Measurements from ENCODE around the gene EYS. TPM values are rescaled to one million over a fixed set of nuclear protein-coding genes. Genes with fewer than 3 reads are reported as not detected.

The EYS gene
- total RNA-seq, 1 experiment from 2014 or later, result not detected

DNA sequence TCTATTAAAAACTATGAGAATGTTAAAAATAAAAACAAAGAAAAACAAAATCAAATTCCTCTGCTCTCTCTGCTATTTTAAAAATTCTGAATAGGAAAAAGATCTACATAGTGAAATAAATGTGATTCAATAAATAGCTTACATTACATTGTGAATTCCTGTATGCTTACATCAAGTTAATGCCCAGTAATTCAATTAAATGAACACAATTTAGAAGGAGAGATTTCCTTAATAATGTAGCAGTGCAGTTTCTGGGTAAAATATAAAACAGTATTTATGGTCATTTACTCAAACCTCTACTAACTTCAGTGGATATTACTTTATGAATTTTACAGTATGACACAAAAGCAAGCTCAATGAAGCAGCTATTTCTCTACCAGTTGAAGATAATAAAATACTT lies 594.6 kb downstream of the EYS start:
- Histone ChIP-seq H4K5ac (ENCODE audit: insufficient read length, low read depth, low read length) (no peak overlapping the region), H2BK15ac (ENCODE audit: low read depth, low read length) (no peak overlapping the region), H2BK20ac (ENCODE audit: low read depth, low read length, poor library complexity, severe bottlenecking) (no peak overlapping the region), H4K91ac (ENCODE audit: insufficient read length, low read depth, low read length) (no peak overlapping the region), H2AK5ac (ENCODE audit: insufficient read length, low read length) (no peak overlapping the region), H3K18ac (ENCODE audit: insufficient read length, low read depth, low read length) (no peak overlapping the region), H3K27me3 (ENCODE audit: insufficient read depth, low read length) (no peaks in the 10 kb centered on the region), H3K4me1 (ENCODE audit: insufficient read depth, low read length) (no peaks in the 10 kb centered on the region), H3K79me1 (ENCODE audit: insufficient read depth, low read depth, low read length, poor library complexity, severe bottlenecking) (no peaks in the 10 kb centered on the region), H3K9ac (ENCODE audit: extremely low read depth, insufficient read length, low read length) (no peak overlapping the region), H3K4ac (ENCODE audit: low read depth, low read length) (no peak overlapping the region), H4K20me1 (ENCODE audit: control insufficient read depth, insufficient read depth, insufficient read length) (no peaks in the 10 kb centered on the region), H2BK5ac (ENCODE audit: insufficient read length, low read length) (no peak overlapping the region), H3T11ph (ENCODE audit: low read length) (no peak overlapping the region), H3K23me2 (ENCODE audit: insufficient read length, low read depth, low read length, poor library complexity, severe bottlenecking) (no peaks in the 10 kb centered on the region), H3K79me2 (ENCODE audit: insufficient read depth, low read length) (no peaks in the 10 kb centered on the region), H4K8ac (replicated peaks; ENCODE audit: insufficient read length, low read depth, low read length) (no peak overlapping the region), H3K56ac (ENCODE audit: insufficient read length, low read depth, low read length) (no peak overlapping the region), H3K9me3 (ENCODE audit: control insufficient read depth, low read depth, low read length) (no peaks in the 10 kb centered on the region), H3K27ac (ENCODE audit: insufficient read length, low read depth, low read length) (no peak overlapping the region), H2AFZ (ENCODE audit: low read length) (no peak overlapping the region), H2BK120ac (ENCODE audit: low read depth, low read length, poor library complexity, severe bottlenecking) (no peak overlapping the region), H2BK12ac (ENCODE audit: insufficient read length, low read depth, low read length) (no peak overlapping the region), H3K23ac (ENCODE audit: insufficient read length, low read depth, low read length) (no peak overlapping the region), H3K4me2 (ENCODE audit: insufficient read depth, insufficient read length, low read length) (no peak overlapping the region), H3K14ac (ENCODE audit: insufficient read depth, low read length) (no peak overlapping the region)
- no peaks in the 10 kb centered on the region for H3K4me1 Mint-ChIP-seq
- no peaks in the 10 kb centered on the region for H3K9me3 Mint-ChIP-seq
- no peaks in the 10 kb centered on the region for H3K36me3 Mint-ChIP-seq (ENCODE audit: insufficient read depth in 1 of 3, low read depth in 3 of 3)
- no peaks in the 10 kb centered on the region for H3K27me3 Mint-ChIP-seq (ENCODE audit: low read depth)
- no peak overlapping the region for H3K27ac Mint-ChIP-seq
- H3K4me3 Mint-ChIP-seq, result no peak overlapping the region
- TF ChIP-seq, protein P1, sequence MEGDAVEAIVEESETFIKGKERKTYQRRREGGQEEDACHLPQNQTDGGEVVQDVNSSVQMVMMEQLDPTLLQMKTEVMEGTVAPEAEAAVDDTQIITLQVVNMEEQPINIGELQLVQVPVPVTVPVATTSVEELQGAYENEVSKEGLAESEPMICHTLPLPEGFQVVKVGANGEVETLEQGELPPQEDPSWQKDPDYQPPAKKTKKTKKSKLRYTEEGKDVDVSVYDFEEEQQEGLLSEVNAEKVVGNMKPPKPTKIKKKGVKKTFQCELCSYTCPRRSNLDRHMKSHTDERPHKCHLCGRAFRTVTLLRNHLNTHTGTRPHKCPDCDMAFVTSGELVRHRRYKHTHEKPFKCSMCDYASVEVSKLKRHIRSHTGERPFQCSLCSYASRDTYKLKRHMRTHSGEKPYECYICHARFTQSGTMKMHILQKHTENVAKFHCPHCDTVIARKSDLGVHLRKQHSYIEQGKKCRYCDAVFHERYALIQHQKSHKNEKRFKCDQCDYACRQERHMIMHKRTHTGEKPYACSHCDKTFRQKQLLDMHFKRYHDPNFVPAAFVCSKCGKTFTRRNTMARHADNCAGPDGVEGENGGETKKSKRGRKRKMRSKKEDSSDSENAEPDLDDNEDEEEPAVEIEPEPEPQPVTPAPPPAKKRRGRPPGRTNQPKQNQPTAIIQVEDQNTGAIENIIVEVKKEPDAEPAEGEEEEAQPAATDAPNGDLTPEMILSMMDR (conservative IDR thresholded peaks at IDR 0.05), result no peak
- DNase-seq, result no peak
